HEK293 (cell line): ENCODE results near the gene SIGMAR1.

Experiments
- EGR2 ChIP-seq: fragments of 450-650 bp; formaldehyde crosslinking; IDR thresholded peaks from 2 replicates; pipeline ENCODE4 v1.5.1; 2016; ENCODE audit warnings: low read depth, missing biosample characterization, missing genetic modification characterization
- FEZF1 ChIP-seq: fragments of 450-650 bp; formaldehyde crosslinking; IDR thresholded peaks from 2 replicates; pipeline ENCODE4 v1.5.1; 2016; ENCODE audit warnings: missing biosample characterization, missing genetic modification characterization
- KLF7 ChIP-seq: fragments of 450-650 bp; formaldehyde crosslinking; IDR thresholded peaks from 2 replicates; pipeline ENCODE4 v1.5.1; 2016; ENCODE audit warnings: missing biosample characterization, missing genetic modification characterization, borderline replicate concordance
- SP3 ChIP-seq: fragments of 450-650 bp; formaldehyde crosslinking; IDR thresholded peaks from 2 replicates; pipeline ENCODE4 v1.5.1; 2016; ENCODE audit warnings: missing biosample characterization, missing genetic modification characterization
- WT1 ChIP-seq: fragments of 450-650 bp; formaldehyde crosslinking; IDR thresholded peaks from 2 replicates; pipeline ENCODE4 v1.5.1; 2016; ENCODE audit warnings: missing biosample characterization, missing genetic modification characterization
- ZEB2 ChIP-seq: fragments of 450-650 bp; formaldehyde crosslinking; IDR thresholded peaks from 2 replicates; pipeline ENCODE4 v1.5.1; 2016; ENCODE audit warnings: missing biosample characterization, missing genetic modification characterization
- ZNF112 ChIP-seq: fragments of 450-650 bp; formaldehyde crosslinking; IDR thresholded peaks from 2 replicates; pipeline ENCODE4 v1.5.0; 2017; ENCODE audit warnings: missing biosample characterization, missing genetic modification characterization
- ZNF169 ChIP-seq: fragments of 450-650 bp; formaldehyde crosslinking; IDR thresholded peaks from 2 replicates; pipeline ENCODE4 v1.5.1; 2016; ENCODE audit warnings: missing biosample characterization, missing genetic modification characterization
- ZNF335 ChIP-seq: fragments of 450-650 bp; formaldehyde crosslinking; conservative IDR thresholded peaks from 2 replicates; pipeline ENCODE4 v1.5.1; 2016; ENCODE audit warnings: missing biosample characterization, missing genetic modification characterization
- ZNF391 ChIP-seq: fragments of 450-650 bp; formaldehyde crosslinking; IDR thresholded peaks from 2 replicates; pipeline ENCODE4 v1.5.1; 2016; ENCODE audit warnings: low read depth, missing biosample characterization, missing genetic modification characterization, borderline replicate concordance
- ZNF394 ChIP-seq: fragments of 450-650 bp; formaldehyde crosslinking; IDR thresholded peaks from 2 replicates; pipeline ENCODE4 v1.5.1; 2016; ENCODE audit warnings: missing biosample characterization, missing genetic modification characterization, mild to moderate bottlenecking, moderate library complexity, borderline replicate concordance
- ZNF510 ChIP-seq: fragments of 450-650 bp; formaldehyde crosslinking; IDR thresholded peaks from 2 replicates; pipeline ENCODE4 v1.5.1; 2018; ENCODE audit warnings: mild to moderate bottlenecking, missing genetic modification characterization, missing biosample characterization; ENCODE audit not compliant: insufficient replicate concordance
- ZNF514 ChIP-seq: fragments of 450-650 bp; formaldehyde crosslinking; IDR thresholded peaks from 2 replicates; pipeline ENCODE4 v1.5.1; 2016; ENCODE audit warnings: missing biosample characterization, missing genetic modification characterization
- ZNF529 ChIP-seq: fragments of 450-650 bp; formaldehyde crosslinking; IDR thresholded peaks from 2 replicates; pipeline ENCODE4 v1.5.1; 2017; ENCODE audit warnings: missing genetic modification characterization, missing biosample characterization; ENCODE audit not compliant: insufficient replicate concordance
- ZNF621 ChIP-seq: fragments of 450-650 bp; formaldehyde crosslinking; IDR thresholded peaks from 2 replicates; pipeline ENCODE4 v1.5.1; 2017; ENCODE audit warnings: missing biosample characterization, missing genetic modification characterization
- ZNF664 ChIP-seq: fragments of 450-650 bp; formaldehyde crosslinking; IDR thresholded peaks from 2 replicates; pipeline ENCODE4 v1.5.1; 2016; ENCODE audit warnings: missing biosample characterization, missing genetic modification characterization
- ZNF747 ChIP-seq: fragments of 450-650 bp; formaldehyde crosslinking; IDR thresholded peaks from 2 replicates; pipeline ENCODE4 v1.5.1; 2016; ENCODE audit warnings: missing biosample characterization, missing genetic modification characterization
- ZNF768 ChIP-seq: fragments of 450-650 bp; formaldehyde crosslinking; IDR thresholded peaks from 2 replicates; pipeline ENCODE4 v1.5.1; 2018; ENCODE audit warnings: missing biosample characterization, mild to moderate bottlenecking, missing genetic modification characterization
- ZNF776 ChIP-seq: fragments of 450-650 bp; formaldehyde crosslinking; IDR thresholded peaks from 2 replicates; pipeline ENCODE4 v1.5.0; 2017; ENCODE audit warnings: missing biosample characterization, missing genetic modification characterization, borderline replicate concordance
- ZNF792 ChIP-seq: fragments of 450-650 bp; formaldehyde crosslinking; IDR thresholded peaks from 2 replicates; pipeline ENCODE4 v1.5.1; 2016; ENCODE audit warnings: missing biosample characterization, missing genetic modification characterization
- ZNF837 ChIP-seq: fragments of 450-650 bp; formaldehyde crosslinking; IDR thresholded peaks from 2 replicates; pipeline ENCODE4 v1.5.1; 2016; ENCODE audit warnings: missing biosample characterization, missing genetic modification characterization
- ZNF843 ChIP-seq: fragments of 450-650 bp; formaldehyde crosslinking; IDR thresholded peaks from 2 replicates; pipeline ENCODE4 v1.5.1; 2016; ENCODE audit warnings: missing biosample characterization, missing genetic modification characterization
- ZSCAN16 ChIP-seq: fragments of 450-650 bp; formaldehyde crosslinking; IDR thresholded peaks from 2 replicates; pipeline ENCODE4 v1.5.1; 2016; ENCODE audit warnings: missing biosample characterization, missing genetic modification characterization
- TF ChIP-seq, protein P1 (sequence below): fragments of 450-650 bp; formaldehyde crosslinking; conservative IDR thresholded peaks from 2 replicates; pipeline ENCODE4 v1.5.1; 2016; ENCODE audit warnings: low read depth, missing biosample characterization, missing genetic modification characterization
- TF ChIP-seq, protein P2 (sequence below): fragments of 450-650 bp; formaldehyde crosslinking; IDR thresholded peaks from 2 replicates; pipeline ENCODE4 v1.5.1; 2016; ENCODE audit warnings: missing biosample characterization, missing genetic modification characterization
- TF ChIP-seq, protein P3 (sequence below): fragments of 450-650 bp; formaldehyde crosslinking; IDR thresholded peaks from 2 replicates; pipeline ENCODE4 v1.5.1; 2016; ENCODE audit warnings: missing biosample characterization, missing genetic modification characterization
- TF ChIP-seq, protein P4 (sequence below): IDR thresholded peaks from 2 replicates; pipeline ENCODE4 v1.6.1; 2011; ENCODE audit warnings: mild to moderate bottlenecking, low read depth, low read length, borderline replicate concordance
- TF ChIP-seq, protein P5 (sequence below): fragments of 450-650 bp; formaldehyde crosslinking; IDR thresholded peaks from 2 replicates; pipeline ENCODE4 v1.5.1; 2017; ENCODE audit warnings: missing biosample characterization, missing genetic modification characterization

SIGMAR1 gene

DNA sequence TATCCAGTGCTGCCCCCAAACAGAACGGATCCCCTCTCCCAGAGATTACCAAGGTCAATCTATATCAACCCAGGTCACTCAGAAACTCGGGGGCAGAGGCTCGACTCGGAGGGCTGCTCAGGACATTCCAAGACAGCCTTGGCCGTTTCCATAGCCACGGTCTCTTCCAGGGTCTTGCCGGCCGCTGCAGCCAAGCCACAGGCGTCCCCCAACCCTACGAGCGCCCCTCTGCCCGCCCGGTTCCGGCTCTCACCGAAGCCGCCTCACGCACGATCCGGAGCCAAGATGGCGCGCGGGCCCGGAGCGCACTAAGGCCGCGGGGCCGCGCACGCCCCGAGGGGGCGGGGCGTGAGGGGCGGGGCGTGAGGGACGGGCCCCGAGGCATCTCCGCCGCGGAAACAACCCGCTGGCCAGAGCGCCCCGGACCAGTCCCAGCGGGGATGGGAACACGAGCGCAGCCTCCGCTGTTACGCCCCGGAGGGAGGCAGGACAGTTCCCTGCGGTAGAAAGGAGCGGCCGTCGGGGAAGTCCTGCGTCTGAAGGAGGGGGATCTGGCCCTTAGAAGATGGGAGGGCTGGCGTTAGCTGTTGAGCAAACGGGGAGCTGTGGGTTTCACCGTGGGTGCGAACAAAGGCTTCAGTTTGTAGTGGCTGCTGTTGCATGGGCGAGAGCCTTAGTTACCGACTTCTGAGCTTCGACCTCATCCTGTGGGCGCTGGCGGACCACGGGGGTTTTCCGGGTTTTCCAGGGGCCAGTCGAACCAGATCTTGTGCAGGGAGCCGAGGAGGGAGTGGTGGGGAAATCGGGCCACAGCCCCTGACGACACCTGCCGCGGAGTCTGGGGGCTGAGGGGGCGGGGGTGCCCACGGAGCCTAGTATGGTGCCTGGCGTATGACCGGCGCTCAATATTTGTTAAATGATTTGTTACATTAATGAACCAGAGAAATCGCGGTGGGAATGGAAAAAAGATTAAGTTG is 25.5 kb downstream of the SIGMAR1 start, which contains the start of gene RPP25L (continued):
- TF ChIP-seq WT1 (tag by site-specific recombination) (no peak), SP3 (peak; percentile 65), ZNF510 (tag by site-specific recombination) (no peak), ZNF514 (no peak), ZNF747 (tag by site-specific recombination) (no peak), ZNF843 (no peak), ZNF768 (tag by site-specific recombination) (no peak), ZNF112 (tag by site-specific recombination) (no peak), ZNF391 (tag by site-specific recombination) (no peak), ZNF664 (tag by site-specific recombination) (peak; percentile 61), ZNF529 (tag by site-specific recombination) (no peak), KLF7 (no peak), ZSCAN16 (tag by site-specific recombination) (no peak), ZNF792 (tag by site-specific recombination) (no peak), EGR2 (peak; percentile 58; the same call in 1 of the 2 replicates), ZNF776 (no peak), FEZF1 (no peak), ZNF169 (tag by site-specific recombination) (no peak), ZNF621 (tag by site-specific recombination) (no peak), ZEB2 (tag by site-specific recombination) (no peak), ZNF394 (tag by site-specific recombination) (no peak), ZNF335 (tag by site-specific recombination) (peak; percentile 82), ZNF837 (no peak)
- TF ChIP-seq, protein P1, sequence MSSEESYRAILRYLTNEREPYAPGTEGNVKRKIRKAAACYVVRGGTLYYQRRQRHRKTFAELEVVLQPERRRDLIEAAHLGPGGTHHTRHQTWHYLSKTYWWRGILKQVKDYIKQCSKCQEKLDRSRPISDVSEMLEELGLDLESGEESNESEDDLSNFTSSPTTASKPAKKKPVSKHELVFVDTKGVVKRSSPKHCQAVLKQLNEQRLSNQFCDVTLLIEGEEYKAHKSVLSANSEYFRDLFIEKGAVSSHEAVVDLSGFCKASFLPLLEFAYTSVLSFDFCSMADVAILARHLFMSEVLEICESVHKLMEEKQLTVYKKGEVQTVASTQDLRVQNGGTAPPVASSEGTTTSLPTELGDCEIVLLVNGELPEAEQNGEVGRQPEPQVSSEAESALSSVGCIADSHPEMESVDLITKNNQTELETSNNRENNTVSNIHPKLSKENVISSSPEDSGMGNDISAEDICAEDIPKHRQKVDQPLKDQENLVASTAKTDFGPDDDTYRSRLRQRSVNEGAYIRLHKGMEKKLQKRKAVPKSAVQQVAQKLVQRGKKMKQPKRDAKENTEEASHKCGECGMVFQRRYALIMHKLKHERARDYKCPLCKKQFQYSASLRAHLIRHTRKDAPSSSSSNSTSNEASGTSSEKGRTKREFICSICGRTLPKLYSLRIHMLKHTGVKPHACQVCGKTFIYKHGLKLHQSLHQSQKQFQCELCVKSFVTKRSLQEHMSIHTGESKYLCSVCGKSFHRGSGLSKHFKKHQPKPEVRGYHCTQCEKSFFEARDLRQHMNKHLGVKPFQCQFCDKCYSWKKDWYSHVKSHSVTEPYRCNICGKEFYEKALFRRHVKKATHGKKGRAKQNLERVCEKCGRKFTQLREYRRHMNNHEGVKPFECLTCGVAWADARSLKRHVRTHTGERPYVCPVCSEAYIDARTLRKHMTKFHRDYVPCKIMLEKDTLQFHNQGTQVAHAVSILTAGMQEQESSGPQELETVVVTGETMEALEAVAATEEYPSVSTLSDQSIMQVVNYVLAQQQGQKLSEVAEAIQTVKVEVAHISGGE (tag by site-specific recombination) = 0 out of 2 replicates have a peak, but pooled peaks have one; percentile 32
- TF ChIP-seq, protein P2, sequence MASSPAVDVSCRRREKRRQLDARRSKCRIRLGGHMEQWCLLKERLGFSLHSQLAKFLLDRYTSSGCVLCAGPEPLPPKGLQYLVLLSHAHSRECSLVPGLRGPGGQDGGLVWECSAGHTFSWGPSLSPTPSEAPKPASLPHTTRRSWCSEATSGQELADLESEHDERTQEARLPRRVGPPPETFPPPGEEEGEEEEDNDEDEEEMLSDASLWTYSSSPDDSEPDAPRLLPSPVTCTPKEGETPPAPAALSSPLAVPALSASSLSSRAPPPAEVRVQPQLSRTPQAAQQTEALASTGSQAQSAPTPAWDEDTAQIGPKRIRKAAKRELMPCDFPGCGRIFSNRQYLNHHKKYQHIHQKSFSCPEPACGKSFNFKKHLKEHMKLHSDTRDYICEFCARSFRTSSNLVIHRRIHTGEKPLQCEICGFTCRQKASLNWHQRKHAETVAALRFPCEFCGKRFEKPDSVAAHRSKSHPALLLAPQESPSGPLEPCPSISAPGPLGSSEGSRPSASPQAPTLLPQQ (tag by site-specific recombination) = 0 out of 2 replicates have a peak, but pooled peaks have one; percentile 12
- TF ChIP-seq, protein P3, sequence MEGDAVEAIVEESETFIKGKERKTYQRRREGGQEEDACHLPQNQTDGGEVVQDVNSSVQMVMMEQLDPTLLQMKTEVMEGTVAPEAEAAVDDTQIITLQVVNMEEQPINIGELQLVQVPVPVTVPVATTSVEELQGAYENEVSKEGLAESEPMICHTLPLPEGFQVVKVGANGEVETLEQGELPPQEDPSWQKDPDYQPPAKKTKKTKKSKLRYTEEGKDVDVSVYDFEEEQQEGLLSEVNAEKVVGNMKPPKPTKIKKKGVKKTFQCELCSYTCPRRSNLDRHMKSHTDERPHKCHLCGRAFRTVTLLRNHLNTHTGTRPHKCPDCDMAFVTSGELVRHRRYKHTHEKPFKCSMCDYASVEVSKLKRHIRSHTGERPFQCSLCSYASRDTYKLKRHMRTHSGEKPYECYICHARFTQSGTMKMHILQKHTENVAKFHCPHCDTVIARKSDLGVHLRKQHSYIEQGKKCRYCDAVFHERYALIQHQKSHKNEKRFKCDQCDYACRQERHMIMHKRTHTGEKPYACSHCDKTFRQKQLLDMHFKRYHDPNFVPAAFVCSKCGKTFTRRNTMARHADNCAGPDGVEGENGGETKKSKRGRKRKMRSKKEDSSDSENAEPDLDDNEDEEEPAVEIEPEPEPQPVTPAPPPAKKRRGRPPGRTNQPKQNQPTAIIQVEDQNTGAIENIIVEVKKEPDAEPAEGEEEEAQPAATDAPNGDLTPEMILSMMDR (tag by site-specific recombination) = no peak
- TF ChIP-seq, protein P4, sequence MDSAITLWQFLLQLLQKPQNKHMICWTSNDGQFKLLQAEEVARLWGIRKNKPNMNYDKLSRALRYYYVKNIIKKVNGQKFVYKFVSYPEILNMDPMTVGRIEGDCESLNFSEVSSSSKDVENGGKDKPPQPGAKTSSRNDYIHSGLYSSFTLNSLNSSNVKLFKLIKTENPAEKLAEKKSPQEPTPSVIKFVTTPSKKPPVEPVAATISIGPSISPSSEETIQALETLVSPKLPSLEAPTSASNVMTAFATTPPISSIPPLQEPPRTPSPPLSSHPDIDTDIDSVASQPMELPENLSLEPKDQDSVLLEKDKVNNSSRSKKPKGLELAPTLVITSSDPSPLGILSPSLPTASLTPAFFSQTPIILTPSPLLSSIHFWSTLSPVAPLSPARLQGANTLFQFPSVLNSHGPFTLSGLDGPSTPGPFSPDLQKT = no peak
- TF ChIP-seq, protein P5, sequence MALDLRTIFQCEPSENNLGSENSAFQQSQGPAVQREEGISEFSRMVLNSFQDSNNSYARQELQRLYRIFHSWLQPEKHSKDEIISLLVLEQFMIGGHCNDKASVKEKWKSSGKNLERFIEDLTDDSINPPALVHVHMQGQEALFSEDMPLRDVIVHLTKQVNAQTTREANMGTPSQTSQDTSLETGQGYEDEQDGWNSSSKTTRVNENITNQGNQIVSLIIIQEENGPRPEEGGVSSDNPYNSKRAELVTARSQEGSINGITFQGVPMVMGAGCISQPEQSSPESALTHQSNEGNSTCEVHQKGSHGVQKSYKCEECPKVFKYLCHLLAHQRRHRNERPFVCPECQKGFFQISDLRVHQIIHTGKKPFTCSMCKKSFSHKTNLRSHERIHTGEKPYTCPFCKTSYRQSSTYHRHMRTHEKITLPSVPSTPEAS (tag by site-specific recombination) = no peak
- TF ChIP-seq, all 188 proteins: peak for 27
